ENCODE measurements around the gene TMEM80. TPM values are rescaled to one million over a fixed set of nuclear protein-coding genes. Genes with fewer than 3 reads are reported as not detected.
A peak's percentile ranks its signal among the peaks of the same experiment; 100 is the strongest.

The TMEM80 gene
- total and polyA plus RNA-seq, 9 of the 15 experiments (the other 6 are each of a cell fraction or from before 2014, with no cell fraction given), result 5.1 to 30.1 (median 12.4) TPM

DNA sequence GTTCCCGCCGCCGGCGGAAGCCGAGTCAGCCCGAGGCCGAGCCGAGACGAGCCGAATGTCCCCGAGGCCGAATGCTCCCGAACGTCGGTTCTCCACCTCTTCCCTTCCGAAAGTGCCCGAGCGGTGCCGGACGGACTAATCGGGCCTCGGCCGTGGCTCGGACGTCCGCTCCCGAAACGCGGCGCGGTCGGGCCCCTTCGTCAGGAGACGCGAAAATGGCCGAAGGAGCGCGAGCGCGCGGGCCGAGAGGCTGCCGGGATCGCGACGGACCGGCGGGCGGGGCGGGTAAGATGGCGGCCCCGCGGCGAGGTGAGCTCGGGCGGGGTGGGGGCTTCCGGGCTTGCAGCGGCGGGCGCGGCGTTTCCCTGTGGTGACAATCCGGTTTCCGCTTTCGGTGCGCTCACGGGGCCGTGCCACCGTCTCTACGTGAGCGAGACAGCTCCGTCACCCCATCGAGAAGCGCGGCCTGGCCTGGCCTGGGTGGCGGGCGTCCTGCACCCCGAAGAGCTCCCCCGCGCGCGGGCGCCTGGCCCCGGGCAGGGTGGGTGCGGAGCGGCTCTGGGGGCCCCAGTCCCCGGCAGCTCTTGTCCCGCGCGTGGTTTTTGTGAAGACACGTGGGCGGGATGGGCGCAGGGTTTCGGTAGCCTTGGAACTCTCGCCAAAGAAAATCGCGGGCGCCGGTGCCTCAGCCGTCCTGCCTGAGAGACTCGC lies at the start of gene TMEM80 (continued):
- TF ChIP-seq, protein P1, sequence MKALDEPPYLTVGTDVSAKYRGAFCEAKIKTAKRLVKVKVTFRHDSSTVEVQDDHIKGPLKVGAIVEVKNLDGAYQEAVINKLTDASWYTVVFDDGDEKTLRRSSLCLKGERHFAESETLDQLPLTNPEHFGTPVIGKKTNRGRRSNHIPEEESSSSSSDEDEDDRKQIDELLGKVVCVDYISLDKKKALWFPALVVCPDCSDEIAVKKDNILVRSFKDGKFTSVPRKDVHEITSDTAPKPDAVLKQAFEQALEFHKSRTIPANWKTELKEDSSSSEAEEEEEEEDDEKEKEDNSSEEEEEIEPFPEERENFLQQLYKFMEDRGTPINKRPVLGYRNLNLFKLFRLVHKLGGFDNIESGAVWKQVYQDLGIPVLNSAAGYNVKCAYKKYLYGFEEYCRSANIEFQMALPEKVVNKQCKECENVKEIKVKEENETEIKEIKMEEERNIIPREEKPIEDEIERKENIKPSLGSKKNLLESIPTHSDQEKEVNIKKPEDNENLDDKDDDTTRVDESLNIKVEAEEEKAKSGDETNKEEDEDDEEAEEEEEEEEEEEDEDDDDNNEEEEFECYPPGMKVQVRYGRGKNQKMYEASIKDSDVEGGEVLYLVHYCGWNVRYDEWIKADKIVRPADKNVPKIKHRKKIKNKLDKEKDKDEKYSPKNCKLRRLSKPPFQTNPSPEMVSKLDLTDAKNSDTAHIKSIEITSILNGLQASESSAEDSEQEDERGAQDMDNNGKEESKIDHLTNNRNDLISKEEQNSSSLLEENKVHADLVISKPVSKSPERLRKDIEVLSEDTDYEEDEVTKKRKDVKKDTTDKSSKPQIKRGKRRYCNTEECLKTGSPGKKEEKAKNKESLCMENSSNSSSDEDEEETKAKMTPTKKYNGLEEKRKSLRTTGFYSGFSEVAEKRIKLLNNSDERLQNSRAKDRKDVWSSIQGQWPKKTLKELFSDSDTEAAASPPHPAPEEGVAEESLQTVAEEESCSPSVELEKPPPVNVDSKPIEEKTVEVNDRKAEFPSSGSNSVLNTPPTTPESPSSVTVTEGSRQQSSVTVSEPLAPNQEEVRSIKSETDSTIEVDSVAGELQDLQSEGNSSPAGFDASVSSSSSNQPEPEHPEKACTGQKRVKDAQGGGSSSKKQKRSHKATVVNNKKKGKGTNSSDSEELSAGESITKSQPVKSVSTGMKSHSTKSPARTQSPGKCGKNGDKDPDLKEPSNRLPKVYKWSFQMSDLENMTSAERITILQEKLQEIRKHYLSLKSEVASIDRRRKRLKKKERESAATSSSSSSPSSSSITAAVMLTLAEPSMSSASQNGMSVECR (CRISPR knock-in tag; IDR thresholded peaks at IDR 0.05), result no peak
- TF ChIP-seq BMI1 (IDR thresholded peaks at IDR 0.05; ENCODE audit: low read length) (no peak), SLC30A9 (CRISPR knock-in tag; IDR thresholded peaks at IDR 0.05) (no peak), NR1H2 (CRISPR knock-in tag; IDR thresholded peaks at IDR 0.05) (no peak), ESRRB (CRISPR knock-in tag; IDR thresholded peaks at IDR 0.05; ENCODE audit: borderline replicate concordance) (no peak), ZNF699 (CRISPR knock-in tag; IDR thresholded peaks at IDR 0.05; ENCODE audit: insufficient replicate concordance) (no peak), CLOCK (CRISPR knock-in tag; IDR thresholded peaks at IDR 0.05; ENCODE audit: borderline replicate concordance) (no peak), RBM14 (IDR thresholded peaks at IDR 0.05; ENCODE audit: borderline replicate concordance, insufficient read depth, low read depth, low read length) (peak; percentile 86; the same call in 1 of the 2 replicates), ZNF436 (CRISPR knock-in tag; IDR thresholded peaks at IDR 0.05) (no peak), ZBTB11 (CRISPR knock-in tag; IDR thresholded peaks at IDR 0.05) (peak in 1 of 3 experiments; percentile 71; a peak in 2 of 6 replicates), NFXL1 (CRISPR knock-in tag; IDR thresholded peaks at IDR 0.05) (no peak)
- TF ChIP-seq, protein P2, sequence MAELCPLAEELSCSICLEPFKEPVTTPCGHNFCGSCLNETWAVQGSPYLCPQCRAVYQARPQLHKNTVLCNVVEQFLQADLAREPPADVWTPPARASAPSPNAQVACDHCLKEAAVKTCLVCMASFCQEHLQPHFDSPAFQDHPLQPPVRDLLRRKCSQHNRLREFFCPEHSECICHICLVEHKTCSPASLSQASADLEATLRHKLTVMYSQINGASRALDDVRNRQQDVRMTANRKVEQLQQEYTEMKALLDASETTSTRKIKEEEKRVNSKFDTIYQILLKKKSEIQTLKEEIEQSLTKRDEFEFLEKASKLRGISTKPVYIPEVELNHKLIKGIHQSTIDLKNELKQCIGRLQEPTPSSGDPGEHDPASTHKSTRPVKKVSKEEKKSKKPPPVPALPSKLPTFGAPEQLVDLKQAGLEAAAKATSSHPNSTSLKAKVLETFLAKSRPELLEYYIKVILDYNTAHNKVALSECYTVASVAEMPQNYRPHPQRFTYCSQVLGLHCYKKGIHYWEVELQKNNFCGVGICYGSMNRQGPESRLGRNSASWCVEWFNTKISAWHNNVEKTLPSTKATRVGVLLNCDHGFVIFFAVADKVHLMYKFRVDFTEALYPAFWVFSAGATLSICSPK (IDR thresholded peaks at IDR 0.05; ENCODE audit: borderline replicate concordance), result no peak
